ENCODE results near the gene OLFML2B.

The OLFML2B gene

DNA sequence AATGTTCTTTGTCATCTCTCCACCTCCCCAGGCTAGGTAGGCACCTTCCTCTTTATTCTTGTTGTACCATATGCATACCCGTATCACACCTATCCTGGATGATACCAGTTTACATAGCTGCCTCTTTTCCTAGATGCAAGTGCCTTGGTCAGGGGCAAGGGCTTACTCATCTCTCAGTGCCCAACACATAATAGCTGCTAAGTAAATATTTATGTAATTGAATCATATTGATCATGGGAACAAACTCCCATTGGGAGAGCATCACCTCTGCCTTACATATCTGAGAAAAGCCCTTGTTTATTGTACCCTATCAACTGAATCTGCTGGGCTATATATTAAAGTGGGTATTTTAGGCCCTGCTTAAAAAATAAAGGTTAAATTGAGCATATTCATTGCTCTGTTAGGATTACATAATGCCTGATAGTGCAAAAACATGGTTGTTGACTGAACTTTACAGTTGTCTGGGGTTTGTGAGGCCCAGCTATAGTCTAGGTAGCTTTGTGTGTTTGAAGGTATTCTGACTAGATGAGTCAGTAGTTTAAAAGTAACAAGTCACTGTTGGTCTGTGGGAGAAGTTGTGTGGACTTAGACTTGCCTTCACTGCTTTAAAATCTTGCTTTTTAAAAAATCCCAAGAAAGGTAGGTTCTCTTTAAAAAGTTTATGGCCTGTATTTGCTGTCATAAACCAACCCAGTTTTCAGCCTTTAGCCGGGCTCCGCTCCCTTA, 82.6 kb downstream of the OLFML2B start:
- DNase-seq = no peak

- no peak for DNase-seq
Measured at GRCh38 chr1:161936786-161937185, 86.9 kb downstream of the OLFML2B start.

GRCh38 chr1:161935264-161935663, 88.4 kb downstream of the OLFML2B start:
- no peak for DNase-seq

DNA sequence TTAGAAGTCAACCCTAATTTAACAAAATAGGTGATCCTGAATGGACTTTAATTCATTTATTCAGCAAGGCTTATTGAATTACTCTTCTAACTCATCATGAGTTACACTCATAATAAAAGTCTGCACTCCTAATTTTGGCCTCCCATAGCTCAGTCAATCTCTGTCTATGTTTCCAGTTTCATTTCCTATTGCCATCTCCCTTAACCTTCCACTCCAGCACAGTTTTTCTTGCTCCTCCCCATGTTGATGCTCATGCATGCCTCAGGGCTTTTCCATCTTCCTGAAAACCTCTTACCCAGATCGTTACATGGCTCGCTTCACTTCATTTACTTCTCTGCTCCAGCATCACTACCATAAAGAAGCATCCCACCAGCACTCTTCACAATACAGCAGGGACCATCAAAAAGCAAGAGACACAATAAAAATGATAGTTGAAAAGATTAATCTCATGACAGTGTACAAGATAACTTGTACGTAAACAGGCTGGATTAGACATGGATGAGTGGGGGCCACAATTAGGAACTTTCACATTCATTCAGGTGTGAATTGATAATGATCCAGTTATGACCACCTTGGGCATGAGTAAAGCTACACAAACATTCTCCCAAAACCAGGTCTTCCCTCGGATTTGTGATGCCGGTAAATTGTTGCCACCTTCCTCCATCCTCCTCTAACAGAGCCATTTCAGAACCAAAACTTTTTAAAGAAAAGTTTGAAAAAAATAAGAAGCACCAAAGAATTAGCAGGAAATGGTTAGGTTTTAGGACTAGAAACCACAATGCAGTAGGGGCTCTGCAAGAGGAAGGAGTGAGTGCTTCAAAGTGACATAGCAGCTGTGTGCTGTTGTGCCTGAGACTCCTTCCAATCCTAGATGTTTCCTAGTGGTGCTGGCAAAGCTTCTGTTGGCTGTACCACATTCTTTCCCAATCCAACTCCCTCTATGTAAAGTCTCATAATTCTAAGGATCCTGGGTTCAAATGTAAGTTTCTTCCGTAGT, 89.8 kb downstream of the OLFML2B start:
- no peak for DNase-seq

Data from stimulated activated CD4-positive, alpha-beta T cell treated with anti-CD3 and anti-CD28 coated beads, Interleukin-2, amount 100 ng/mL, for 48 hours (primary cell).